Nephron (organoid): Measurements from ENCODE around the gene C16orf87.
A peak's percentile ranks its signal among the peaks of the same experiment; 100 is the strongest.

Source experiments
- H3K27ac Mint-ChIP-seq, 3 experiments: 2 replicates each; pipeline ENCODE4 v1.8.0; 2020; ENCODE audit warnings: mixed read lengths in 3 of 3, mild to moderate bottlenecking in 2 of 3, moderate library complexity in 1 of 3
- H3K27me3 Mint-ChIP-seq: 2 replicates; pipeline ENCODE4 v1.8.0; 2021; ENCODE audit warnings: low read depth, mild to moderate bottlenecking, moderate library complexity, mixed read lengths
- H3K36me3 Mint-ChIP-seq: 2 replicates; pipeline ENCODE4 v1.8.0; 2020; ENCODE audit warnings: low read depth, mixed read lengths
- H3K4me1 Mint-ChIP-seq: 2 replicates; pipeline ENCODE4 v1.8.0; 2020; ENCODE audit warnings: mixed read lengths
- H3K4me3 Mint-ChIP-seq, 3 experiments: 2 replicates each; pipeline ENCODE4 v1.8.0; 2020; ENCODE audit warnings: mild to moderate bottlenecking in 3 of 3, mixed read lengths in 3 of 3, moderate library complexity in 2 of 3
- H3K9me3 Mint-ChIP-seq: 2 replicates; pipeline ENCODE4 v1.8.0; 2020; ENCODE audit warnings: mixed read lengths
- TF ChIP-seq, protein P1 (sequence below), 3 experiments: fragments of 200-600 bp; sonication (generic); IDR thresholded peaks; one replicate each; pipeline ENCODE4 v1.5.0; 2021; ENCODE audit warnings: antibody characterized with exemption in 3 of 3; ENCODE audit not compliant: unreplicated experiment in 3 of 3

The C16orf87 gene

DNA sequence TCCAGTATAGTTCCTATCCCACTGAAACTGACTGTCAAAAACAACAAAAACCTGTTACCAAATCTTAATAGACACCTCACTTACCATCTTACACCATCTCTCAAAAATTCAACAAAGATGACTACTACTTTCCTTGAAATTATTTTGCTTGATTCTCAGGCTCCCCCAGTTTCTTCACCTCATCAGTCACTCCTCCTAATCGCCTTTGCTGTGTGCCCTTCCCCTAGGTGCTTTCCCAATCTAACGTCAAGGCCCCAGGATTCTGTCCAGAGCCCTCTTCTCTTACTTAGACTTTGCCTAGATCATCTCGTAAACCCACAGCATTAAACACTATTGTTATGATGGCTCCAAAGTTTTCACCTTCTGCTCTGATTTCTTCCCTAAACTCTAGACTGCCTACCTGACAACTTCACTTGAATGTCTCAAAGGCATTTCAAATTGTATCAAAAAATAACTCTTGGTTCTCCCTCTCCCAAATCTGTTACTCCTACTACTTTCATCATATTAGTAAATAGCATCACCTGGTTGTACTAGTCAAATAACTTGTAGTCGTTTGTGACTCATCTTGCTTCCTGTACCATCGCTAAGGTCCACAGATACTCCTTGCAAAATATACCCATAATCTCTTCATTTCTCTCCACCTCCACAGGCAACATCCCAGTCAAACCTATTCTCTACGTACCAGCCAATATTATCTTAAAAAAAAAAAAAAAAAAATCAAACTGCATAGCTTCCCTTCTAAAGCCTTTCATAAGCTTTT lies 18.0 kb downstream of the C16orf87 start:
- Mint-ChIP-seq H3K4me1 (peaks cover 9% of the 10 kb centered on the region), H3K27me3 (no peaks in the 10 kb centered on the region), H3K4me3 (no peak overlapping the region), H3K27ac (no peak overlapping the region), H3K36me3 (peaks cover 47% of the 10 kb centered on the region), H3K9me3 (peaks cover 16% of the 10 kb centered on the region)
- TF ChIP-seq, protein P1, sequence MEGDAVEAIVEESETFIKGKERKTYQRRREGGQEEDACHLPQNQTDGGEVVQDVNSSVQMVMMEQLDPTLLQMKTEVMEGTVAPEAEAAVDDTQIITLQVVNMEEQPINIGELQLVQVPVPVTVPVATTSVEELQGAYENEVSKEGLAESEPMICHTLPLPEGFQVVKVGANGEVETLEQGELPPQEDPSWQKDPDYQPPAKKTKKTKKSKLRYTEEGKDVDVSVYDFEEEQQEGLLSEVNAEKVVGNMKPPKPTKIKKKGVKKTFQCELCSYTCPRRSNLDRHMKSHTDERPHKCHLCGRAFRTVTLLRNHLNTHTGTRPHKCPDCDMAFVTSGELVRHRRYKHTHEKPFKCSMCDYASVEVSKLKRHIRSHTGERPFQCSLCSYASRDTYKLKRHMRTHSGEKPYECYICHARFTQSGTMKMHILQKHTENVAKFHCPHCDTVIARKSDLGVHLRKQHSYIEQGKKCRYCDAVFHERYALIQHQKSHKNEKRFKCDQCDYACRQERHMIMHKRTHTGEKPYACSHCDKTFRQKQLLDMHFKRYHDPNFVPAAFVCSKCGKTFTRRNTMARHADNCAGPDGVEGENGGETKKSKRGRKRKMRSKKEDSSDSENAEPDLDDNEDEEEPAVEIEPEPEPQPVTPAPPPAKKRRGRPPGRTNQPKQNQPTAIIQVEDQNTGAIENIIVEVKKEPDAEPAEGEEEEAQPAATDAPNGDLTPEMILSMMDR (IDR thresholded peaks at IDR 0.05; ENCODE audit: unreplicated experiment in 3 of 3) = no peak

DNA sequence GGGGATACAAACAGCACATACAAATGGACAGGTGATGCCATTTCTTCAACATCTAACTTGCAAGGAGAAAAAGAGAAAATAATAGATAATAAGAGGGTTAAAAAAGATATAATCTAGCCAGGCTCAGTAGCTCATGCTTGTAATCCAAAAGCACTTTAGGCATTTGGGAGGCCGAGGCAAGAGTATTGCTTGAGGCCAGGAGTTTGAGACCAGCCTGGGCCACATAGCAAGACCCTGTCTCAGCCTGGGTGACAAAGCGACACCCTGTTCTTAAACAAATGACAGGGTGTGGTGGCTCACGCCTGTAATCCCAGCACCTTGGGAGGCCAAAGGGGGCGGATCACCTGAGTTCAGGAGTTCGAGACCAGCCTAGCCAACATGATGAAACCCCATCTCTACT lies 19.3 kb downstream of the C16orf87 start:
- H3K4me1 Mint-ChIP-seq = peaks cover 21% of the 10 kb centered on the region
- H3K9me3 Mint-ChIP-seq = peaks cover 13% of the 10 kb centered on the region
- H3K27ac Mint-ChIP-seq = no peak overlapping the region
- TF ChIP-seq, protein P1 (IDR thresholded peaks at IDR 0.05; ENCODE audit: unreplicated experiment in 3 of 3) = no peak
- H3K4me3 Mint-ChIP-seq = no peak overlapping the region
- H3K27me3 Mint-ChIP-seq = no peaks in the 10 kb centered on the region
- peaks cover 46% of the 10 kb centered on the region for H3K36me3 Mint-ChIP-seq

DNA sequence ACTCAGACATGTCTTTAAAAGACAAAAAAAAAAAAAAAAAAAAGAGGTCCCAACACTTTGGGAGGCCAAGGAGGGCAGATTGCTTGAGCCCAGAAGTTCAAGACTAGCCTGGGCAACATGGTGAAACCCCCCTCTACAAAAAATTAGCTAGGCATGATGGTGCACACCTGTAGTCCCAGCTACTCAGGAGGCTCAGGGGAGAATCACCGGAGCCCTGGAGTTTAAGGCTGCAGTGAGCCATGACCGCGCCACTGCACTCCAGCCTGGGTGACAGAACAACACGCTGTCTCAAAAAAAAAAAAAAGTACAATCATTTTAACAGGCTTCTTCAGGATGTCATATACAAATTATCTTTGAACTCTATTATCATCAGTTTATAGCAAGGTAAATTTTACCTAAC lies 22.0 kb downstream of the C16orf87 start:
- H3K27ac Mint-ChIP-seq = no peak overlapping the region
- H3K4me3 Mint-ChIP-seq = no peak overlapping the region
- peaks cover 21% of the 10 kb centered on the region for H3K4me1 Mint-ChIP-seq
- H3K36me3 Mint-ChIP-seq = peaks cover 26% of the 10 kb centered on the region
- TF ChIP-seq, protein P1 (IDR thresholded peaks at IDR 0.05; ENCODE audit: unreplicated experiment in 3 of 3) = no peak
- peaks cover 3% of the 10 kb centered on the region for H3K9me3 Mint-ChIP-seq
- H3K27me3 Mint-ChIP-seq = no peaks in the 10 kb centered on the region

DNA sequence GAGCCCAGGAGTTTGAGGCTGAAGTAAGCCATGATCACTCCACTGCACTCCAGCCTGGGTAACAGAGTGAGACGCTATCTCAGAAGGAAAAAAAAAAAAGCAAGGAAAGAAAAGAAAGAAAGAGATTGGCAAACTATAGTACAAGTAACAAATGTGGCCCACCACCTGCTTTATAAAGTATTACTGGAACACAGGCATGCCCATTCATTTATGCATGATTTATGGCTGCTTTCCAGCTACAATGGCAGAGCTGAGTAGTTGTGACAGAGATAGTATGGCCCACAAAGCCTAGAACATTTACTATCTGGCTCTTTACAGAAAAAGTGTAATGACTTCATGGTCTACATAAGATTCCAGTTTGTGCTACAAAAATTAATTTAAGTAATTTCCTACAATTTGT lies 23.6 kb downstream of the C16orf87 start:
- no peaks in the 10 kb centered on the region for H3K27me3 Mint-ChIP-seq
- peak overlapping the region in 1 of 3 experiments; percentile 37 for H3K27ac Mint-ChIP-seq

DNA sequence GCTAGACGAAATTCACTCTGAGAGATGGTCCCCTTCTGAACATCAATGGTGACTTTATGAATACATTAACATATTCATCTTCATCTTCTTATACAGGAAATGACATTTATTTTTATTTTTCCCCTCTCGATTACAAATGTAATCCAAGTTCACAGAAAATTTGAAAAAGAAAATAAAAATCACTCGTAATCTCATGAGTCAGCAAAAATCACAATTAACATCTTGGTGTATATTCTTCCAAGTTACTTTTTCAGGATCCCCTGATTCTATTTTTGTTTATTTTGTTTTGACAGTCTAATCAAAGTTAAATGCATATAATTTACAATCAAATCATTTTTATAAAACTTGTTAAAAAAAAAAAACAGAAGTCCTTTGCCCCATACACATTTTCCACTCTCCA lies 27.6 kb downstream of the C16orf87 start:
- Mint-ChIP-seq H3K4me3 (no peak overlapping the region), H3K4me1 (peaks cover 16% of the 10 kb centered on the region), H3K27ac (no peak overlapping the region), H3K36me3 (peaks cover 32% of the 10 kb centered on the region), H3K27me3 (no peaks in the 10 kb centered on the region), H3K9me3 (no peaks in the 10 kb centered on the region)
- TF ChIP-seq, protein P1 (IDR thresholded peaks at IDR 0.05; ENCODE audit: unreplicated experiment in 3 of 3) = no peak

More for the DNA sequence above, 23.6 kb downstream of the C16orf87 start:
- Mint-ChIP-seq H3K4me1 (peaks cover 21% of the 10 kb centered on the region), H3K4me3 (peak overlapping the region in 1 of 3 experiments; percentile 17), H3K9me3 (no peaks in the 10 kb centered on the region), H3K36me3 (peaks cover 22% of the 10 kb centered on the region)
- TF ChIP-seq, protein P1 (IDR thresholded peaks at IDR 0.05; ENCODE audit: unreplicated experiment in 3 of 3) = no peak
